MCF 10A (cell line): ENCODE results near the gene KLK15. TPM values are rescaled to one million over a fixed set of nuclear protein-coding genes. Genes with fewer than 3 reads are reported as not detected.

Source experiments
- BruUV-seq: library from RNA; stranded (reverse); fragments of 400-500 nt; replicated peaks from 2 replicates; lab custom pipeline; 2021; lab: Mats Ljungman, UMichigan
- CTCF ChIA-PET: fragments of 300-600 bp; sonication (Branson Sonifier 250); formaldehyde crosslinking; extraction: SDS; loops from one replicate; lab custom pipeline; 2021; ENCODE audit warnings: antibody characterized with exemption, inconsistent platforms; lab: Yijun Ruan, JAX
- POLR2A ChIA-PET: fragments of 300-600, 350-650 bp; sonication (Branson Sonifier 250); formaldehyde crosslinking; extraction: SDS; loops from one replicate; lab custom pipeline; 2020; ENCODE audit warnings: antibody characterized with exemption, inconsistent platforms; lab: Yijun Ruan, JAX
- DNase-seq: peaks from one replicate; pipeline ENCODE4 v3.0.0-alpha.2; 2018; ENCODE audit not compliant: unreplicated experiment
- H3K27ac Mint-ChIP-seq: one replicate; pipeline ENCODE4 v1.8.0; 2022; ENCODE audit warnings: mild to moderate bottlenecking, low read depth, mixed read lengths; ENCODE audit not compliant: unreplicated experiment
- H3K27me3 Mint-ChIP-seq: one replicate; pipeline ENCODE4 v1.8.0; 2022; ENCODE audit warnings: mixed read lengths; ENCODE audit not compliant: insufficient read depth, unreplicated experiment
- H3K36me3 Mint-ChIP-seq: one replicate; pipeline ENCODE4 v1.8.0; 2022; ENCODE audit warnings: mild to moderate bottlenecking, moderate library complexity, mixed read lengths; ENCODE audit not compliant: insufficient read depth, unreplicated experiment
- H3K4me1 Mint-ChIP-seq: one replicate; pipeline ENCODE4 v1.8.0; 2022; ENCODE audit warnings: mixed read lengths; ENCODE audit not compliant: insufficient read depth, unreplicated experiment
- H3K4me3 Mint-ChIP-seq: one replicate; pipeline ENCODE4 v1.8.0; 2022; ENCODE audit warnings: mild to moderate bottlenecking, moderate library complexity, mixed read lengths; ENCODE audit not compliant: unreplicated experiment
- H3K9me3 Mint-ChIP-seq: one replicate; pipeline ENCODE4 v1.8.0; 2022; ENCODE audit warnings: mixed read lengths; ENCODE audit not compliant: unreplicated experiment
- CTCF ChIP-seq: fragments of 200-600 bp; IDR thresholded peaks from one replicate; pipeline ENCODE4 v1.8.0; 2022; ENCODE audit warnings: antibody characterized with exemption, mild to moderate bottlenecking; ENCODE audit not compliant: unreplicated experiment
- intact Hi-C: fragments of 100-400 bp; cut with micrococcal nuclease; formaldehyde crosslinking; loops from 2 replicates; pipeline ENCODE4 v1.14.1; 2022
- total RNA-seq: library from RNA; stranded (reverse); gene quantifications from 2 replicates; pipeline ENCODE4 v1.2.3, GENCODE V29; 2022

Gene KLK15
- total RNA-seq, 1 experiment from 2014 or later: not detected

GRCh38 chr19:50826492-50827240 lies 6.7 kb downstream of the KLK15 start:
- ChIA-PET POLR2A (no interaction called here), CTCF (no interaction called here)
- H3K36me3 Mint-ChIP-seq: peaks cover 4% of the 10 kb centered on the region
- H3K4me1 Mint-ChIP-seq: peaks cover 14% of the 10 kb centered on the region
- DNase-seq: no peak
- no TSS peak for BruUV-seq
- no peak overlapping the region for H3K27ac Mint-ChIP-seq
- intact Hi-C loops: no loop called here
- H3K4me3 Mint-ChIP-seq: no peak overlapping the region
- H3K27me3 Mint-ChIP-seq: peaks cover 44% of the 10 kb centered on the region
- H3K9me3 Mint-ChIP-seq: peaks cover 9% of the 10 kb centered on the region
- TF ChIP-seq CTCF: no peak

- no peak for DNase-seq
- ChIA-PET POLR2A (interaction anchor here (0.6 kb wide), 1 partner anchor 9 kb away, joined by 3 read pairs; no protein-coding TSS in a partner anchor), CTCF (no interaction called here)
- intact Hi-C loops: no loop called here
- H3K4me1 Mint-ChIP-seq: peaks cover 27% of the 10 kb centered on the region
- TF ChIP-seq CTCF: no peak
- BruUV-seq: no TSS peak
- H3K27ac Mint-ChIP-seq: no peak within 1 kb of the TSS
- peaks cover 9% of the 10 kb centered on the region for H3K9me3 Mint-ChIP-seq
- H3K27me3 Mint-ChIP-seq: peaks cover 46% of the 10 kb centered on the region
- no peaks in the 10 kb centered on the region for H3K36me3 Mint-ChIP-seq
- no peak within 1 kb of the TSS for H3K4me3 Mint-ChIP-seq
Observed at GRCh38 chr19:50823389-50824042, 9.9 kb downstream of the KLK15 start, which contains the start of gene KLK1. Gene KLK1, minus strand, starts transcription at chr19:50823787. Its CDS starts 39 bp downstream, at chr19:50823748.

DNA sequence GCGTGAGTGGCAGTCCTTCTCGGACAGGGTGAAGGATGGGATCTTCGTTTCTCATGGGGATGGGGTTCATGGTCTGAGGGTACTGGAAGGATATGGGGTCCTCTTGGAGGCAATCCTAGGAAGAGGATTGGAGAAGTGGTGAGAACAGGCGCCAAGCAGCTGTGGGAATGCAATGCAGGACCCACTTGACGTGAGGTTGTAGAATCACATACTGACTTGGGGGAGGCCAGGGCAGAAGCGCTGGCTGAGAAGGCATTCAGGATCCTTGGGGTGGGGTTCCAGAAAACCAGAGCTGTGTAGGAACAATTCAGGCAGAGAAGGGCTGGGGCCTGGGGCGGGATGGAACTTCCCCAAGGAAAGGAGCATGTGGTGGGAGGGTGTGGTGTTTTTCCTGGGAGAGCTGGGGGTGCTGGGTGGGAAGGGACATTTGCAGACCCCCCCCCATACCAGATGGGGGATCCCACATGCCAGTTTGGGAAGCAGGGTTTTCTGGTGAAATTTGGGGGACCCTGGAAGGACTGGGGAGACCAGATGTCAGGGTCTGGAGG lies 10.6 kb downstream of the KLK15 start:
- H3K36me3 Mint-ChIP-seq: no peaks in the 10 kb centered on the region
- no peak overlapping the region for H3K4me3 Mint-ChIP-seq
- POLR2A ChIA-PET: no interaction called here
- H3K4me1 Mint-ChIP-seq: peaks cover 27% of the 10 kb centered on the region
- CTCF ChIA-PET: no interaction called here
- peaks cover 9% of the 10 kb centered on the region for H3K9me3 Mint-ChIP-seq
- peaks cover 42% of the 10 kb centered on the region for H3K27me3 Mint-ChIP-seq
- DNase-seq: no peak
- intact Hi-C loops: no loop called here
- no peak for TF ChIP-seq CTCF
- H3K27ac Mint-ChIP-seq: no peak overlapping the region
- no TSS peak for BruUV-seq

DNA sequence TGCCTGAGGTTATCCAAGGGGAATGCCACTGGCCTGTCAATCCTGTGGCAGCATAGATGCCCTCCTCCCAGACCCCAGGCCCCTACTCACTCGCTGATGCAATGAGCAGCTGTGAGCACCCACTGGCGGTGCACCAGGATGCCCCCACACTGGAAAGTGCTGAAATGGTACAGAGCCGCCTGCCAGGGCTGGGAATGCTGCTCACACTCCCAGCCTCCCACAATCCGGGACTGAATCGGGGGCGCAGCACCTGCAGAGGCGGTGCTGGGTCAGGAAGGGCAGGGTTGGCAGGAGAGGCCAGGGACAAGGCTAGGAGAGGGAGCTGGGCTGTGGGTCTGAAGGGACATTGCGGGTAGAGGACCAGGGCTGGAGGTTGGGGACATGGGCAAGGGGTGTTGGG lies 11.8 kb downstream of the KLK15 start:
- no peak overlapping the region for H3K4me3 Mint-ChIP-seq
- H3K27ac Mint-ChIP-seq: no peak overlapping the region
- peaks cover 31% of the 10 kb centered on the region for H3K27me3 Mint-ChIP-seq
- no peak for TF ChIP-seq CTCF
- CTCF ChIA-PET: interaction anchor here (0.7 kb wide), 1 partner anchor 152 kb away, joined by 3 read pairs; no protein-coding TSS in a partner anchor
- intact Hi-C loops: no loop called here
- peaks cover 9% of the 10 kb centered on the region for H3K9me3 Mint-ChIP-seq
- H3K36me3 Mint-ChIP-seq: no peaks in the 10 kb centered on the region
- DNase-seq: no peak
- peaks cover 27% of the 10 kb centered on the region for H3K4me1 Mint-ChIP-seq
- no TSS peak for BruUV-seq
- POLR2A ChIA-PET: interaction anchor here (0.6 kb wide), 1 partner anchor 60 kb away, joined by 3 read pairs; no protein-coding TSS in a partner anchor
